NCI-H2171 (cell line): Measurements from ENCODE around the gene MYL7.
A peak's percentile ranks its signal among the peaks of the same experiment; 100 is the strongest.
"Not testable (repeated sequence)": the region's sequence is repeated elsewhere in the genome, so short reads cannot be mapped to it uniquely, and the experiment has no call there.

Experiments
- DNase-seq: peaks from one replicate; lab custom pipeline; 2025; lab: John Stamatoyannopoulos, UW

MYL7 gene, protein sequence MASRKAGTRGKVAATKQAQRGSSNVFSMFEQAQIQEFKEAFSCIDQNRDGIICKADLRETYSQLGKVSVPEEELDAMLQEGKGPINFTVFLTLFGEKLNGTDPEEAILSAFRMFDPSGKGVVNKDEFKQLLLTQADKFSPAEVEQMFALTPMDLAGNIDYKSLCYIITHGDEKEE

DNA sequence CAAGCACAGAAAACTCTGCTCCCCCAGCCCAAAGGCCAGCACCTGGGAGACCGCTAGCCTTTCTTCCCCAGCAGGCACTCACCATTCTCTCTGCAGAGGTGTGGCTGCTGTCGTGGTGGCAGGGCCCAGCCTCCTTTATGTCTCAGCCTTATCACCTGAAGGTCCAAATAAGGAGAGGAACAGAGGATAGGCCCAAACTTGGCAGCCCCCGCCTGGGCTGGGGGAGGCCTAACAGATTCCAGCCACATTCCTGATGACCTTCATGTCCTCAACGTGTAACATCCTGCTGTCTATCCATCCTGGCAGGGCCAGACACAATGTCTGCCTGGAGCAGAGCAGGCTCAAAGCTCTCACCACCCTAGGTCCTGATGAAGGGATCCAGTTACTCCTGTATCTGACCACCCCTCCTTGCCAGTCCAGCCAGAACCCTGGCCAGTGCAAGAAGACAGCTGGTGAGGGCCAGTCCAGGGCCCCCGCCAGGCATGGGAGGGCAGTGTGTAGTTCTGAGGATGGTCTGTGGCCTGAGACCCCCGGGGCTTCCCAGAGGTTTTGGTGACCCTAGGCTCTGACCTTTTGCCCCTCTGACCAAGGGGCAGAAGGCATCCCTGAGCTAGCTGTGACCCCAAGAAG lies at the start of gene MYL7:
MYL7 (minus strand) TSS at position 112 of the 630 bp plus-strand sequence; CDS start at position 85, 27 bp downstream.
- no peak for DNase-seq

DNA sequence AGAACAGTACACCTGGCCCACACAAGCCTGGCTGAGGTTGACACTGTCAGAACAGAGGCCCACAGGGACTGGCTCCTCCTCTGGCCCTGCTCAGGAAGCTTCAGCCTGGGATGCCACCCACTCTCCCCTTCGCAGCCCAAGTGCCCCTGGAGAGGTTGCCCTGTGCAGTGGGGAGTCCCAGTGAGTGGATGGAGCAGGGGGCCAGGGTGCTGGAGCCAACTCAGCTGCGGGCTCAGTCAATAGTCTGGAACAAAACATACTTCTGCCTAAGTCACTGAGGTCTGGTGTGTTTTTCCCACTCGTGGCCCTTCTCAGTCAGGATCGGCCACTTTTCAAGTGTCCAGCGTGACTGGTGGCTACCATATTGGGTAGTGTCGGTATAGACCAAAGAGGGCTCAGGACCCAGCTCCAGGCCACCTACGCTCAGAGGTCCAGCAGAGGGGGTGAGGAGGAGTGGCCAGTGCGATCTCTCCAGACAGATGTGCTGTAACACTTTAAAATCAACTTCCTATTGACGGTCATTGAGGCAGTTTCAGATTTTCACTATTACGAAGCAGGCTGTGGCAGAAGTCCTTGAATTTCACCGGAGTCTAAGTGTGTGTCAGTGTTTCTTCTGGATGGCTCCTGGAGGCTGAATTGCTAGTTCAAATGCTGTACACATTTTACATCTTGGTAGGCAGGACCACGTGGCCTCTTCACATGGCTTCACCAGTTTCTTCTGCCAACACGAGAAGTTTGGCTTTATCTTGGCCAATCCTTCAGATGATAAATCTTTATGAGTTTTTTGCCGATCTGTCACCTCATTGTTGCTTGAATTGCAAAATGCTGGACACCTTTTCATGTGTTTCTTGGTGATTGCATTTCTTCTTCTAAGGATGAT lies 49.1 kb upstream of the MYL7 start:
- DNase-seq = no peak

DNA sequence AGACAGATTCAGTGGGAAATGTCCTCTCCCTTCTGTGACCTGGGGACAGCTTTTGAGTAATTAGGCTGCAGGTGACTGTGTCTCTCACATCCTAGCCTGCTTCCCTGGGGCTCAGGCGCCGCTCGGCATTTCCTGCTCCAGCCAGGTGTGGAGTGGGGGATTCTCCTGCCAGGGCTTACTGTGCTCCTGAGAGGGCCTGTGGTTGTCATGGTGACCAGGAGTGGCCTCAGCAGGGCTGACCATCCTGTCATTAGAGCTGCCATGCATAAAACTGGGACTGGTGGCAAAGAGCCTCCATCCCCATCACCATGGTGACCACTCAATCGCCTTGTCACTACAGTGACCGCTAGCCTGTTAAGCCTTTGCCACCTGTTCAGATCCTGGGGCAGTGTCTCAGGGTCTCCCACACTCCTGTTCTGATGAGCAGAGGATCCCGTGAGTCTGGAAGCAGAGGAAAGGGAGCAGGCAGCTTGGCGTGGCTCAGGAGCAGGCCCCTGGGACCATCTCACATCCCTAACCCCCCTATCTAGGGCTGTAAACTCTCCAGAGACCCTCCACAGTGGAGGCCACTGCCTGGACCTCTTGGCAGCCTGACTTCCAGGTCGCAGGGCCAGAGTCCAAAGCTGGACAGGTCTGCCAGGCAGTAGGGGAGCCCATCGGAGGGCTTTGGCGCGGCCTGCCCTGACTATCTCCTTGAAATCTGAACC lies 48.3 kb upstream of the MYL7 start, which contains the start of gene GCK:
GCK (minus strand) TSS at position 154 of the 707 bp plus-strand sequence. CDS start 486 bp downstream, outside the sequence.
- DNase-seq = no peak

DNA sequence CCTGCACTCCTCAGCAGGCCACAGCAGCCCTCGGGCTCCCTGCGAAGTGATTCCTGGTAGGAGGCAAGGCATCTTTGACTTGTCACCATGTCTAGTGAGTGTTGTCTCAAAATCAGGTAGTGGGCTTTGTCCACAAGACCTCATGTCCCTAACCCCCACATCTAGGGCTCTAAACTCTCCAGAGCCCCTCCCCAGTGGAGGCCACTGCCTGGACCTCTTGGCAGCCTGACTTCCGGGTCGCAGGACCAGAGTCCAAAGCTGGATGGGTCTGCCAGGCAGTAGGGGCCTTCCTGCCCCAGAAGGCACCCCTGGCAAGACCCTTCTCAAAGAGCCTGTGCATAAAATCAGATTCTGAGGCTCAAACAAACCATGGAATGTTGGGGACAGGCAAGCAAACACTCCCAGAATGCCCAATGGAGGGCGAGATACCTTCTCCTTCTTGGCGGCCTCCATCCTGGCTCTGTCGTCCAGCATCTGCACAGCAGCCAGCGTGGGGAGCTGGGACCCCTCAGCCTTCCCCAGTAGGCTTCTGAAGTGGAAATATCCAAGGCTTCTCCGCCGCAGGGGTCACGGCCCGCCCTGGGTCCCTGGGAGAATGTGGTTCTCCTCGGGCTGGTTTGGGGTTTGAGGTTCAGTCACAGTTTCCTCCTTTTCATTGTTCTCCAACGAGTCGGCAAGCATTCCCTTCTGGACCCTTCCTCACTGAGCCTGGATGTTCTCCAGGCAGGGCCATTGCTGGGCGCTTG lies 47.5 kb upstream of the MYL7 start:
- DNase-seq = no peak

DNA sequence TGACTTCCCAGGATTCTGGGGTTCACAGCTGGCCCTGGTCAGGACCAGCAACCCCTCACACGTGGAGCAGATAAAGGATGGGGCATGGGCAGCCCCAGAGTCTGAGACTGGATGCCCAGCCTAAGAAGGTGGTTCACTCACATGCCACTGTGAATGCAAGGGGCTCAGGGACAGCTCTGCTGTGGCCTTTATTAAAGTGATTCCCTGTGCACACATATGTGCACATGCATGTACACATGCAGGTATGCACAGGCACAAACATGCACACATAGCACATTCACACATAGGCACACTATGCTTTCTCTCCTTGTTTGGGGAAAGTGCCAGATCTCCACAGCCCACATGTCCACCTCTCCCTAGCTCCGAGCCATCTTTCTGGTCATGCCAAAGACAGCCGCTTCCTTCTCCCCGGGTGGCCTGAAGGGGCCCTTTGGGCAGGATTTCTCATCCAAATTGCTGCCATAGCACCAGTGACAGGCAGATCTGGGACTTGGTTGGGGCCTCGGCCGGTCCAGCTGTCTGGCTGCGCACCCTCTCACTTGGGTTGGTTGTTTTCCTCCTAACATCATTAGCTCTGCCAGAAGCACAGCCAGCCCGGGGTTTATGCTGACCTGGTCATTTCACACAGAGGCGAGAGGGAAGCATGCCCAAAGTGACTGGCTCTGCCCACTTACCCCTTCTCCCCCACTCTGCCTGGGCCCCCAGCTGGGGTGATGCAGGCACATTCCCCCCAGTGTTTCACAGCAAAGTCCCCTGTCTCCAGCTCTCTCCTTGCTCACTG lies 46.7 kb upstream of the MYL7 start:
- no peak for DNase-seq

DNA sequence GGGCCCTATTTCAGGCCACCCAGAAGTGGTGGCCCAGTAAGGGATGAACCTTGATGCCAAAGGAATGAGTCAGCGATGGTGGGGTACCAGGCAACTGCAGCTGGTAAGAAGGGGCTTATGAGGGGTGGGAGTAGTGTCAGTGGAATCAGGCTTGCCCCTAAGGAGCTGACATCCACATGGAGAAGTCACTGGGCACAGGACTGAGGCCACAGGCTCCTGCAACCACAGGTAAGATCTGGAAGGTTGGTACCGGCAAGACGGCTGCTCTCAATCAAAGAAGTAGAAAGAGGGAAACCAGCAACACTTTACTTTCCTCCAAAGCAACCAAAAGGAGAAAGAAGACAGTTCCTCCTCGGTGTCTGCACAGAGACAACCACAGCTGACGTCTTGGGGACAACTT lies 45.6 kb upstream of the MYL7 start:
- no peak for DNase-seq

DNA sequence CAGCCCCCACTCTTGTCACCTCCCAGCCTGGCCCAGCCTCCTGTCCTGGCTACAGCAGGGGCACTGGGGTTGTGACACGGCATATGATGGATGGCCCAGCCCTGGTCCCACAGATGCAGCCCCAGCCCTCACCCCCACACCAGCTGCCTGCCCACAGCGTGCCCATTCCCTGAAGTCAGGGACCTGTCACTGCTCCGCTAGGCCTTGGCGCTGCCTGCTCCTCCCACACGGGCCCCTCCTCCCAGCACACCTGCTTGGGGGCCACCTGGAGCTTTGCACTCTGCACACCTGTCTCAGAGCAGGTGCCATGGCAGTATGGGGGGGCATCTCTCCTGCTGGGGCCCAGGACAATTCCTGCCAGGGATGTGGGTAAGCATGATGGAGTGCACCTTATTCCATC lies 44.6 kb upstream of the MYL7 start:
- DNase-seq = peak; percentile 23

DNA sequence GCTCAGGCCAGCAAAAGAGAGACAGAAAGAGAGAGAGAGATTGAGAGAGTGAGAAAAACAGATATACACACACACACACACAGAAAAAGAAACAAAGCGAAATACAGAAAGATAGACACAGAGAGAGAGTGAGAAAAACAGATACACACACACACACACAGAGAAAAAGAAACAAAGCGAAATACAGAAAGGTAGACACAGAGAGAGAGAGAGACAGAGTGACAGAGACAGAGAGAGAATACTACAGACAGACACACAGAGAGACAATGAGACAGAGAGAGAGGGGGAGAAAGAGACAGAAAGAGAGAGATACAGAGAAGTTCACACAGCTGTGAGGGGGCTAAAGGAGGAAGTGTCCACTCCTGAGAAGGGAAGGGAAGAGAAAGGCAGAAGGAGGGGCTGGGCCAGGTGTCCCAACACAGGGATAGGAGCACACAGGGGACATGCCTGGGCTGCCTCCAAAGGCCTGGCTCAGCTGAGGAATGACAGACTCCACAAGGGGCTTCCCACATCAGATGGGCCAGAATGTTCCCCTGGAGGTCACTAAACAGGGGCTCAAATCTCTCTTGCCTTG lies 43.8 kb upstream of the MYL7 start:
- no peak for DNase-seq

DNA sequence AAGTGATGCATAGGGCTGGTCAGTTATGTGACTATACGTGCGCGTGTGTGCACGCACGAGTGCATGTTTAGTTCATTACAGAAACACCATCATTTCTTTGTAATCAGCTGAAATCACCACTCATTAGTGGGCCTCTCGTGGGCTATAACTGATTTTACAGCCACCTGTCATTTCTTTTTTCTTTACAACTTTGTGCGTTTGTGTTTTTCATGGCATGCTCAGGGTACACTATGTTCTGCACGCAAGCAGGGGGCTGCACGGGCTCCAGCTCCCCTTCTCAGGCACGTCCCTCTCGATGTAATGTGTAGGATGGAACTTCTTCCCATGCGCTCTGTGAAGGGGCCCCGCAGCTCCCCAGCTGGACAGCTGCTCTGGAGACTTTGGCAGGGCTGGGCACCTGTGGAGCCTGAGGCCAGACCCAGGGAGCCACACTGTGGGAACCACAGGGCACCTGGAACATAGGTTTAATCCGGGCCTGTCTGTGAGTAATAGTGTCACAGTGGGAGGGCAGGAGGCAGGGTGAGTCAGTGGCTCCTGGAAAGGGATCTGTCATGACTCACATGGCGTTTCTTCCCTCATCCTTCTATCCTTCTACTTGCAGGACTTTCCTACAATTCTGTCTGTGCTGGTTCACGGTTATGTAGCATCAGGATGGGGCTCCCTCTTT lies 43.2 kb upstream of the MYL7 start:
- no peak for DNase-seq

DNA sequence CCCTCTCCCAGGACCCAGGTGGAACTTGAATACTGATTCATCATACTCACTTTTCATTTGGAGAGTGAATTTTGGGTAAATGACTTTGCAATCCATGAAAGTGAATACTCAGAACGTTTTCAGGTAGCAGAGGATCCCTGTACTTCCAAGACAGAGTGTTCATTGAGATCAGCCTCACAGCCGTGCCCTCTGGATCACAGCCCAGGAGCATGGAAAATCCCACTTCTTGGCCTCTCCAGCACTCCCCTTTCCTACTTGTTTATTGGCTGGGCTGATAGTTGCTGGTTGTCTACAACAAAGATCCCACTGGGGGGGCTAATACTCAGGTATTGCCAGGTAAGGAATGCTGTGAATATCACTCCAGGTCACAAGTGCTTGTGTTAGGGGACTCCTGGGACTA lies 42.3 kb upstream of the MYL7 start:
- DNase-seq = no peak

DNA sequence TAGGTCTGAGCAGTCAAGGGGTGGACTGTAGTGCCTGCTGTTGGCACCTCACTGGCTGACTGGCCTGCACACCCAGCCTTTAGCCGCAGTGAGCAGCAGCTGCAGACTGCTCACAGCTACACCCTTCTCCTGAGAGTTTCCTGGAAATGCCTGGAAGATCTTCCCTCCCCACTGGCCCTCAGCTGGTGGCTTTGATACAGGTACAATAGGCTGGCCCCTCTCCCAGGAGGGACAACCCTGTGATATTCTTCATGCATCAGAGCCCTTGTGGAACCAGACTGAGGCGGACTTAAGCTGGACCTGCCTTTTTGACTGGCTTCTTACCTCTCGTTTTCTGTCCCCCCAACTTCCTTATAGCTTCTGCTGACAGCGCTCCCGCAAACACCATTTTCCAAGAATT lies 41.7 kb upstream of the MYL7 start:
- DNase-seq = no peak

DNA sequence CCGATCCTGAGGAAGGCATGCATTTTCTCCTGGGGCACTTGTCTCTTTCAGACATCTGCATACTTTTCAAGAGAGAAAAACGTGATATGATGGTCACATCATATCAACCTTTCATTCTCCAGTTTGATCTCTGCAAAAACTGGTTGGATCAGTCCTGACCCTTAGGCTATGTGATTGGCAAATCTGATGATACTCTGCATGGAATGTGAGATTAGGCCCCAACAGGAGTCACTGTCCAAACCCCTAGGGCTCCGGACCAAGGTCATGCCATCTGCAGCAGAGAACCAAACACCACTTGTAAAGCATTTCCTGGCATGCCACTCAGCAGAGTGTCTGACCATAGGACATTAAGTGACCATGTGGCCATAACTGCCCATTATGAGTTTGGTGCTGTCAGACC lies 39.5 kb upstream of the MYL7 start:
- DNase-seq = no peak

DNA sequence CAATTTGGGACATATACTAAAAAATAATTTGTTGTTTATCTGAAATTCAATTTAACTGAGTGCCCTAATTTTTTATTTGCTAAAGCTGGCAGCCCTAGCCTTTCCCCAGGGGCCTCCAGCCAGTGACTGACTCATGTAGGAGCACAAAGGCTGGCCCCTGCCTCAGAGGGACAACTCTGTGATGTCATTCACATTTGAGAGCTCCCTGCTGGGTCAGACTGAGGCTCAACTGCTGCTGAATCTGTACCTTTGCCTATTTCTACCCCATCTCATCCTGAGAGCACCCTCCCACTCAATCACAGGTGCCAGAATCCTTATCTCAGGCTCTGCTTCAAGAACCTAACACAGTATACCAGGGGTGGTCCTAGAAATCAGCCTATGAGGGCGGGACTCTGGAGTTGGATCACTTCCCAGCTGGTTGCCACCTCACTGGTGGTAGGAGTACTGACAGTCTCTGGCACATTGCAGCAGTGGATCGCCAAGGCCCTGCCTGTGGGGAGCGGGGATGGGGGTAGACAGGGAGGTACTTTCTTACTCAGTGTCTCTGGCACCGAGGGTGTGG lies 36.5 kb upstream of the MYL7 start:
- DNase-seq = no peak

DNA sequence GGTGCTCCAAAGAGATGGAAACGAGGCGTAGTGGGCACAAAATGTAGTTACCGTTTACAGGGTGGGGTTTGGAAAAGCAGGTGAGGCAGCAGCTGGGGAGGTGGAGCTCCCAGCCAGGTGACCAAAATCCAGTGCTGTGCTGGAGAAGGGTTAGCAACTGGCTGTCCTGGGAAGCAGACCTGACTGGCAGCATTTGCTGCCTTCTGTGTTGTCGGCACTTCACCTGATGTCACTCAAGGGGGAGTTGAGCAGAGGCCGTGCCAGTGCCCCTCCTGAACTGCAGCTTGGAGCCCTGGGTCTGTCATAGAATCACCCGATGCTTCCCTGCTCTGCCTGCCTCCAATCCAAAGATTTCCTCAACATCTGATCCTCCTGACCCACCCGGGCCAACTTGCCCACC lies 35.4 kb upstream of the MYL7 start:
- peak; percentile 53 for DNase-seq

DNA sequence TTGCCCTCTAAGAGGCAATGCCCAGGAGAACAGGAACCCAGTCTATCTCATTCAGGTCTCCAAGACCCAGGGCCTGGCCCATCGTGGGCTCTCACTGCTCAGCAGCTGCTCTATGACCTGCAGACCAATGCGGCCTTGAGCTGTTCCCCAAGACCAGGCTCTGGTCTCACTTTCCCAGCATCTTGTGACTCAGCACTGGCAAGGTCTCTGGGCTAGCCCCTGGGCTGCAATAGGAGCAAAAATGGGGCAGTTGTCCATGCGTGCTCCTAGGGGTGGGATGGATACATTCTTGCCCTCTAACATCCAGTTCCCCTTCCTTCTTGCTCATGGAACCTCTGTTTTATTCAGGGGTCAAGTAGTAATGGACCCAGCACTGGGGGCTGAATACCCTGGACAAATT lies 34.6 kb upstream of the MYL7 start:
- DNase-seq = no peak

DNA sequence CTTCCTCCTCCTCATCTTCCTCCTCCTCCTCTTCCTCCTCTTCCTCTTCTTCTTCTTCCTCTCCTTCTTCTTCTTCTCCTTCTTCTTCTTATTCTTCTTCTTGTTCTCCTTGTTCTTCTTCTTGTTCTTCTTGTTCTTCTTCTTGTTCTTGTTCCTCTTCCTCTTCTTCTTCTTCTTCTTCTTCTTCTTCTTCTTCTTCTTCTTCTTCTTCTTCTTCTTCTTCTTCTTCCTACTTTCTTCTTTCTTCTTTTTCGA lies 33.5 kb upstream of the MYL7 start:
- not testable (repeated sequence) for DNase-seq

DNA sequence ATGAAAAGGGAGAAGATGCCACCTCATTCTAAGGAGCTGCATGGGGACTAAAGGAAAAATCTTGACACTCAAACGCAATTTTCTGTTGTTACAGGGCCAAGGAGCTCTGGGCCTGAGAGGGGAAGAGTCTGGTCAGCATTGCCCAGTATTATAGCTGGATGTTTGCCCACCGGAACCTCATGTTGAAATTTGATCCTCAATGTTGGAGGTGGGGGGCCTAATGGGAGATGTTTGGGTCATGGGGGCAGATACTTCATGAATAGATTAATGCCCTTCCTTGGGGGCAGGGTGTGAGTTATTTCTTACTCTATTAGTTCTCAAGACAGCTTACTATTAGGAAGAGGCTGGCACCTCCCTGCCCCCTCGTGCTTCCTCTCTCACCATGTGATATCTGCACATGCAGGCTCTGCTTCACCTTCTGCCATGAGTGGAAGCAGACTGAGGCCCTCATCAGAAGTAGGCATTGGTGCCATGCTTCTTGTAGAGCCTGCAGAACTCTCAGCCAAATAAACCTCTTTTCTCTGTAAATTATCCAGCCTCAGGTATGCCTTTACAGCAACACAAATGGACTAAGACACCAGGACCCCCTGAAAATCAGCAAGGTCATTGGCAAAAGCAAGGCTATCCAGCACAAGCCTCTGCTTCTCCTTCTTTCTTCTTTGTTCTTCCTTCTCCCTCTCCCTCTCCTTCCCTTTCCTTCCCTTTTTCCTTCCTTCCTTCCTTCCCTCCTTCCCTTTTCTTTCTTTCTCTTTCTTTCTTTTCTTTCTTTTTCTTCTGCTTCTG lies 33.0 kb upstream of the MYL7 start:
- DNase-seq = no peak

DNA sequence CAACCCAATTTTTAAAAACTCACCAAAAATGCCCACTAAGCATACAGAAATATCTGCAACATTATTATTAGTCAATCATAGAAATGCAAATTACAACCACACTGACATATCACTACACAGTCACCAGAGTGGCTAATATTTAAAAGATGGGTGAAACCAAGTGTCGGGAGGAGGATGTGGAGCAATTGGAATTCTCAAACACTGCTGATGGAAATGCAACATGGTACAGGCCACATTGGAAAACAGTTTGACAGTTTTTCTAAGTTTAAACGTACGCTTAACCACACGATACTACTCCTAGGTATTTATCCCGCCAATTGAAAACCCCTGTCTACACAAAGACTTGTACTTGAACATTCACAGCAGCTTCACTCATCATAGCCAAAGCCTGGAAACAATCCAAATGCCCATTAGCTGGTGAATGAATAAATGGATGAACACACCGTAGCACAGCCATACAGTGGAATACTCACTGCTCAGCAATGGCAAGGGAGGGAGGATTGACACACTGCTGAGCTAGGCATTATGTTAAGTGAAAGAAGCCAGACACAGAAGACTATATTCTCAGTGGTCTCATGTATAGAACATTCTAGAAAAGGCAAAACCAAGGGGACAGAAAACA lies 31.8 kb upstream of the MYL7 start:
- DNase-seq = no peak

DNA sequence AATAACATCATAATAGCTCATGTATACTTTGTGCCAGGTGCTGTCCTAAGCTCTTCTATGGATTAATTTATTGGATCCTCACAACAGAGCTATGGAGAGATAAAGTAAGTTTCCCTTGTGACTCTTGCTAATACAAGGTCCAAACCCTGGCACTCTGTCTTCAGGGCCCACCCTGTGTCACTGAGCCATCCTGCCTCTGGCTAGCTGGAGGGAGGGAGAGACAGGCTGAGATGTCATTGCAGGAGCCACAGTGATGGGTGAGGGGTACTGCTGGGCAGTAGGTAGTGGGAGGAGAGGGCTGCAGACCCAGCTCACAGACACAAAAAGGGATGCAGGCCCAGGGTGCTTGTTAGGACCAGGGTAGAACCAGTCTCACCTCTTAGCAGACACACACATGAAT lies 31.2 kb upstream of the MYL7 start:
- DNase-seq = no peak
